Stimulated activated CD8-positive, alpha-beta memory T cell treated with anti-CD3 and anti-CD28 coated beads, Interleukin-7, amount 100 ng/mL, for 24 hours (primary cell): Measurements from ENCODE around the gene DNAJB11.
"Not testable (repeated sequence)": the region's sequence is repeated elsewhere in the genome, so short reads cannot be mapped to it uniquely, and the experiment has no call there.

Experiments used
- DNase-seq: peaks from one replicate; pipeline ENCODE4 v3.0.0-alpha.2; 2020; ENCODE audit warnings: low read depth

DNAJB11 gene

GRCh38 chr3:186618318-186618938 lies 47.9 kb downstream of the DNAJB11 start:
- no peak for DNase-seq

- DNase-seq: no peak
Observed at GRCh38 chr3:186619787-186620212, 49.3 kb downstream of the DNAJB11 start.

GRCh38 chr3:186620213-186621092 lies 49.9 kb downstream of the DNAJB11 start:
- DNase-seq: no peak

- no peak for DNase-seq
Observed at GRCh38 chr3:186621894-186622650, 51.6 kb downstream of the DNAJB11 start.

GRCh38 chr3:186622651-186623310 lies 52.3 kb downstream of the DNAJB11 start:
- no peak for DNase-seq

- DNase-seq: no peak
Observed at GRCh38 chr3:186624598-186624997, 54.1 kb downstream of the DNAJB11 start.

- no peak for DNase-seq
Observed at GRCh38 chr3:186625600-186626042, 55.1 kb downstream of the DNAJB11 start.

- DNase-seq: no peak
Observed at GRCh38 chr3:186626254-186626847, 55.8 kb downstream of the DNAJB11 start.

- DNase-seq: no peak
Observed at GRCh38 chr3:186627852-186628414, 57.4 kb downstream of the DNAJB11 start.

GRCh38 chr3:186628756-186629155 lies 58.2 kb downstream of the DNAJB11 start:
- DNase-seq: no peak

- no peak for DNase-seq
Observed at GRCh38 chr3:186630950-186631641, 60.6 kb downstream of the DNAJB11 start.

GRCh38 chr3:186633481-186633880 lies 63.0 kb downstream of the DNAJB11 start:
- no peak for DNase-seq

GRCh38 chr3:186634207-186634606 lies 63.7 kb downstream of the DNAJB11 start:
- not testable (repeated sequence) for DNase-seq
